Stimulated activated CD4-positive, alpha-beta T cell treated with anti-CD3 and anti-CD28 coated beads, TNF-alpha, amount 100 ng/mL, for 4 hours (primary cell): ENCODE measurements around the gene ANAPC2.

ENCODE experiments used
- DNase-seq, 3 experiments: peaks; one replicate each; pipeline ENCODE4 v3.0.0-alpha.2; 2020; ENCODE audit warnings: low read depth in 3 of 3

Gene ANAPC2

DNA sequence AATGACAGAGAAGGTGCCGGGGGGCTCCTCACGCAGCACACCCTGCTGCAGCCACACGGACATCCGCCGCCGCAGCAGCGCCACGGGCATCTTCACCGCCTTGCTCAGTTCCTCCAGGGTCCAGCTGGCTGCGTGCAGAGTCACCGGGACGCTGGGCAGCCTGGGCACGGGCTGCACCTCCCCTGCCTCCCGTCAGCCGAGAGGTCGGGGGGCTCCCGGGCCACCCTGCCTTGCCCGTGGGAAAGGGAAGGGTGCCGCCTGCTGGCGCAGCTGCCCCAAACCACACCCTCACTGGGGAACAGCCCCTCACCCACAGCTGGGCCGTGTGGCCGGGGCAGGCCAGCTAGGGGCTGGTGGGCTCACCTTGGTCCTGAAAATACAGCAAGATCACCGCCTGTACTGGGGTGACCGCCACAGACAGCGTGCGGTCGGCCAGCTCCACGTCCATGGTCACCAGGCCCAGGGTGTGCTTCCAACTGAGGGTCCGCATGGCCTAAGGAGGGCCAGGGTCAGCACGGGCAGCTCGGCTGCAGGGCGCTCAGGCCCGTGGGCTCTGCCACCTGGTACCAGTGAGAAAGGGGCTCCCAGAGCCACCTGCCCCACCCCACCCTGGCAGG lies 12.9 kb downstream of the ANAPC2 start:
- DNase-seq: no peak

DNA sequence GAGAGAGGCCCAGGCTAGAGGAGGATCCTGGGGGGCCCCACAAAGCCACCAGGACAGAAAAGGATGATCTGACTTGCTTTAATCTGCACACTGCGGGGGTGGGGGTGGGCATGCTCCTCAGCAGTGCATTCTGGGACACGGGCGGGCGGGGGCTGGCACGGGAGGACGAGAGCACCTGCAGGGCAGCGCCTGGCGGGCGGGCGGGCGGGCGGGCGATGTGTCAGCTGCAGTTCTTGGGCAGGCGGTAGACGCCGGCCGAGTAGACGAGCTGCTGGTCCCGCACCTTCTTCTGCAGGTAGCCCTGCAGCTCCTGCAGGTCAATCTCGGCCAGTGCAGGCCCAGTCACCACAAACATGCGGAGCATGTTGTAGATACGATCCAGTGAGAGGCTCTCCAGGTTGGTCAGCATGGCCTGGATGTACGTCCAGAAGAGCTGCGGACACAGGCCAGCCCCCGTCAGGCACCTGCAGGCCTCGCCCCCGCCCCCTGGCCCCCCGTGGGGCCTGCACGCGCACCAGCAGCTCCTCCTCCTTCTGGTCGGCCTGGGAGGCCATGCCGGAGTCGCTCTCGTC lies 13.6 kb downstream of the ANAPC2 start:
- no peak for DNase-seq

DNA sequence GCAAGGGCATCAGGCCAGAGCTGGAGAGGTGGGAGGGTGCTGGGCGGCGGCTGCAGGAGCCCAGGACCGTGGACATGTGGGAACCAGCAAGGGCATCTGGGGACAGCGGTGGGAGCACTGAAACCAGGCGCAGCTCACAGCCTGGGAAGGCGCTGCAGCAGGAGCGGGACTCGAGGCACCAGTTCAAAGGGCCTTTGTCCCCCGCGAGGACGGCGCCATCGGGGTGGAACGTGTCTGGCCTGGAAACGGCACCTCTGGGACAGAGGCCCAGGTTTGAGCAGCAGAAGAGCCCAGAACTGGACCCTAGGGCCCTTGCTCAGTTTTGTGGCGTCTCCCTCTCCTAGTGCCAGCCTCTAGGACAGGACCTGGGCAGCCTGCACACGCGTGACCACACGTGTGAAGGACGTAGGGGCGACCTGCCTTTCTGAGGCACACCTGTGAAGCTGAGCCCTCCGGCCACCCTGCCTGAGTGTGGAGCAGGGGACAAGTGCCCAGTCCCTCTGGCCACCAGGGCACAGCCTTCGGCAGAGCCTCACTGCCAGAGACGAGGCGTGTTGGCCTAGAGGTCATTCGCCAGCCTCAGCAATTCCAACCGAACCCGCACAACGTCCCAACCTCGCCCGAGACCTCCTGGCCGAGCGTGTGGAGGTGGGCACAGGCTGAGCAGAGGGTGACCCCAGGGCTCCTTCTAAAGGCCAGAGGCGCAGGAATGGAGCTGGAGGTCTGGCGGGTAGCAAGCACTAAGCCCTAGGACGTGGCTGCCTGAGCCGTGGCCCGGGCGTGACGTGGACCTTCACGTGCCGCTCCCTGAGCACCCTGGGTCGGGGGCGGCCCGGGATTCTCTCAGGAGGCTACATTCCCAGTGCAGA lies 14.3 kb downstream of the ANAPC2 start:
- DNase-seq: no peak

DNA sequence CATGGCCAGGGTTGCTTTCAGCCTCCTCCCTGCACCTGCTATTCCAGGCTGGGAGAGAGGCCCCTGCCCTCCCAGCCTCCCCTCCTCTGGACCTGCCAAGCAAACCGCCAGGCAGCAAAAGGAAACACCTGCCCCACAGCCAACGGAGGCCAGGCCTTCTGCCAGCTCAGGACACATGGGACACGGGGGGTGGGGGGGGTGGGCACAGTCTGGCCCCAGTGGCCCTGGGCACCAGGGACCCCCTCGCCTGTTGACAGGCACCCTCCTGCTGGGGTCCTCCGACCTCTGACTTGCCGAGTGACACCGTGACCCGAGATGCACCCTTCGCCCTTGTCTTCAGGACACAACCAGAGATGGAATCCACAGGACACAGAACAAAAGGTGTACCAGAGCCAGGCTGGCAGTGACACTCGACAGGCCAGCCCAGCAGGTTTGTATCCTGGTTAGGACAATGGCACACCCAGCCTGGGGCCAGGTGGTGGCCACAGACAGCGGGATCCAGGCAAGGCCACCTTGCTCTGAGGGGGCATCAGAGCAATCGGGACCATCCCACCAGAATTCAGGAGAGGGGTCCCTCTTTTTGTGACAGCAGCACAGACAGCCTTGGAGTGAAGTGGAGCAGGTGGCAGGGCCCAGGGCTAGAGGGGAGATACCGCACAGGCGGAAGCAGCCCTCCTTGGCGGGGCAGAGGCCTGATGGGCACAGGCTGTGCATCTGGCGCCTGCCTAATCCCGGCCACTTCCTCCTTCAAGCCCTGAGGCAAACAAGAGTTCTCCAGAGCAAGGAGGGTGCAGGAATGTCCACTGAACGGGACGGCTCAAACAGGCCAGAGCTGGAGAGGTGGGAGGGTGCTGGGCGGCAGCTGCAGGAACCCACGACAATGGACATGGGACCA lies 15.2 kb downstream of the ANAPC2 start:
- no peak for DNase-seq

DNA sequence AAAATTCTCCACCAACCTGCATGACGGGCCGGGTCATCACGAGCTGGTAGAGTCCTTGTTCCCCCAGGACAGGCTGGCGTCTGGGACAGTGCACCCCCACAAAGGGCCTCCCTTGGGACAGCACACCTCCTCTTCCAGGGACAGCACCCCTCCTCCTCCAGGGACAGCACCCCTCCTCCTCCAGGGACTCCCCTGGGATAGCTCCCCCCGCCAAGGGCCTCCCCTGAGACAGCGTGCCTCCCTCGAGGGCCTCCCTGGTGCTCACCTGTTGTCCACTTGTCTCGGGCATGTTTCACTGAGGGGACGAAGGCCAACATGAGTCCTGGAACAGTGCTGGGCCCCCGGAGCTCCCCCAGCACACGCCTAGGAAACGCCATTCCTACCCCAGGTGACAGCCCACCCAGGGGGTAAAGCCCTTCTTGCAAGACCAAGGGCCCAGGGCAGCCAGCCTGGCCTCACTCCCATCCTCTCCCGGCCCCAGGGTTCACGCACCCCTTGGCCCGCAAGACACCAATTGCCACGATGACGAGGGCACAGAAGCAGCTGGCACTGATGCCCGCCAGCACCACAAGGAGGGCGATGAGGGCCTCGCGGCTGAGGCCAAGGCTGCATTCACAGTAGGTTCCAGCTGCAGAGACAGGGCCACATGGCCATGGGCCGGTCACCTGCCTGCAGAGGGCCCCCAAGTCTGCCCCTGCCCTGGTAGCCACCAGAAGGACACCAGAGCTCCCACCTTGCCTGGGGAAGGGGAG lies 17.0 kb downstream of the ANAPC2 start:
- DNase-seq: no peak

DNA sequence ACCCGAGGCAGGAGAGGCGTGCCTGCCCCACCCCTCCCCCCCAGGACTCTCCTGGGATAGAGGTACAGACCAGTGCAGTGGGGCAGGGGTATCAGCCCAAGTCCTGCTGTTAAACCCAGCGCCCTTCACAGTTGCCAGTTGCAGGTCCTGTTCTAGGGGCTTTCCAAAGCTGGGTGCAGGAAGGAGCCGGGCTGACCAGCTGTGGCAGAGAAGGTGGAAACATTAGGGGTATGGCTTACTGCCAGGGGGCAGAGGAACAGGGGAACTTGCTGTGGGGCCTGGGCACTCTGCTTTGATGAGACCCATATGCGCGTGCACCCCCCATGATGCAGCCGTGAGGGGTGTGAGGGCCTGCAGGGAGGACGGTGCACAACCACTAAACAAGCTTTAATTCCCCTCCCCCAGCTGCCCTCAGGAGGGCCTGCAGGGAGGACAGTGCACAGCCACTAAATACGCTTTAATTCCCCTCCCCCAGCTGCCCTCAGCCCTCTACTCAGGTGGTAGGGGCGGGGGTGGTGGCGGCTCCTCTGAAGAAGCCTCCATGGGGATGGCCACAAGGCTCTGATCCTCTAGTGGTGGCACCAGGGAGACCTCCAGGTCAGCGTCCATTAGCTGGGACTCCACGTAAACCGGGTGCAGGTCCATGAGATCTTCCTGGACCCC lies 17.7 kb downstream of the ANAPC2 start:
- DNase-seq: no peak

DNA sequence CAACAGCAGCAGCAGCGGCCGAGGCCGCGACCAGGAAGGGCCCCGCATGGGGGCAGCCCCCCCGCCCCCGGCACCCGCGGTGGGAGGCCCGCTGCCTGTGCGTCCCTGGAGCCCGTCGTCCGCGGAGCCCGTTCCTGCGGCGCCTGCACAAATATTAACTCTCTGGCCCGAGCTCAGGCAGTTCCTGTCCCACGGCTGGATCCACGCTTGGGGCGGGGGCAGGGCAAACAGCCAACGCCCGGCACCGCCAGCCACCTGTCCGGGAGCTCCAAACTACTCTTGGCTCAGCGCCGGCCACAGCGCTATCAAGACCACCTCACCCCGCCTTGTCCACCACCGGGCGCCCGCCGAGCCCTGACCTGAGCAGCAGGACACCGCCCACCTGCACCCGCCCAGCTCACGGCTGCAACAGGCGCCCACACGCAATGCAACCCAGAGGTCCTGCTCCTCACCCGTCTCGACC lies 18.4 kb downstream of the ANAPC2 start, which contains the start of gene LRRC26:
Gene LRRC26, minus strand, starts transcription at position 156 of the 463 bp plus-strand sequence. Its CDS starts 108 bp downstream, at position 48.
- no peak for DNase-seq

DNA sequence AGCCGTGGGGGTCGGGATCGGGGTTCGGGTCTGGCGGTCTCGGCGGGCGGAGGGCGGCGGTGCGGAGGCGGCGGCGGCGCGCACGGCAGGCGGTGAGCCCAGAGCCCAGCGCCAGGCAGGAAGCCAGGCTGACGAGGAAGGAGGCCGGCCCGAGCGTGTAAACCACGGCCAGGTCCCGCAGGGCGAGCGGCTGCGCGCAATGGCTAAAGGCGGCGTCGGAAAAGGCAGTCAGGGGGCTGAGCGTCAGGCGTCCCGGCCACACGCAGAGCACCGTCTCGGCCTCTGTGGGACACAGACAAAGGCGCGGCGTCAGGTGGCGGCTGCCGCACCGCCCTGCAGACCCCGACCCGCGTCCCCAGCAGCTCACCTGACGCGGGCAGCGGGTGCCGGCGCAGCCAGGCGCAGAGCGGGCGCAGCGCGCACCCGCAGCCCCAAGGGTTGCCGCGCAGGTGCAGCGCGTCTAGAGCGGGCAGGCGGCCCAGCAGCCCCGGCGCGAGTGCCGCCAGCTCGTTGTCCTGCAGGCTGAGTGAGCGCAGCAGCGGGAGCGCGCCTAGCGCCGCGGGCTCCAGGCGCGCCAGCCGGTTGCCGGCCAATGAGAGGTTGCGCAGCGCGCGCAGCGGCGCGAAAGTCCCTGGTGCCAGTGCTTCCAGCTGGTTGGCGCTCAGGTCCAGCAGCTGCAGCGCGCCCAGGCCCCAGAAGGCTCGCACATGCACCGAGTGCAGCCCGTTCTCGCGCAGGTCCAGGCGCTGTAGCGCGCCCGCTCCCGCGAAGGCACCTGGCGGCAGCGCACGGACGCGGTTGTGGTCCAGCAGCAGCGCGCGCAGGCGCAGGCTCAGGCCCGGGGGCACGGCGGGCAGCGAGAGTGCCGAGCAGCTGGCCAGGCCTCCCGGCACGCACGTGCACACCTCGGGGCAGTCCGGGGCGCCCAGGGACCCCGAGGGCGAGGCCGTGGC lies 19.2 kb downstream of the ANAPC2 start:
- DNase-seq: no peak

DNA sequence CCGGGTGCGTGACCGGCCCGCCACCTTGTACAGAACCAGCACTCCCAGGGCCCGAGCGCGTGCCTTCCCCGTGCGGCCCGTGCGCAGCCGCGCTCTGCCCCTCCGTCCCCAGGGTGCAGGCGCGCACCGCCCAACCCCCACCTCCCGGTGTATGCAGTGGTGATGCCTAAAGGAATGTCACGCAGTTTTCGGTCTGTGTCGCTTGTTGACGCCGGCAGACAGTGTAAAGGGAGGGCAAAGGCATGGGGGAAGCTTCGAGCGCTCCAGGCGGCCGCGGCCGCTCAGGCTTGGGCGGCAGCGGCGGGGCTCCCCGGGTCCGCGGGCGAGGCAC lies 19.8 kb downstream of the ANAPC2 start:
- no peak for DNase-seq

DNA sequence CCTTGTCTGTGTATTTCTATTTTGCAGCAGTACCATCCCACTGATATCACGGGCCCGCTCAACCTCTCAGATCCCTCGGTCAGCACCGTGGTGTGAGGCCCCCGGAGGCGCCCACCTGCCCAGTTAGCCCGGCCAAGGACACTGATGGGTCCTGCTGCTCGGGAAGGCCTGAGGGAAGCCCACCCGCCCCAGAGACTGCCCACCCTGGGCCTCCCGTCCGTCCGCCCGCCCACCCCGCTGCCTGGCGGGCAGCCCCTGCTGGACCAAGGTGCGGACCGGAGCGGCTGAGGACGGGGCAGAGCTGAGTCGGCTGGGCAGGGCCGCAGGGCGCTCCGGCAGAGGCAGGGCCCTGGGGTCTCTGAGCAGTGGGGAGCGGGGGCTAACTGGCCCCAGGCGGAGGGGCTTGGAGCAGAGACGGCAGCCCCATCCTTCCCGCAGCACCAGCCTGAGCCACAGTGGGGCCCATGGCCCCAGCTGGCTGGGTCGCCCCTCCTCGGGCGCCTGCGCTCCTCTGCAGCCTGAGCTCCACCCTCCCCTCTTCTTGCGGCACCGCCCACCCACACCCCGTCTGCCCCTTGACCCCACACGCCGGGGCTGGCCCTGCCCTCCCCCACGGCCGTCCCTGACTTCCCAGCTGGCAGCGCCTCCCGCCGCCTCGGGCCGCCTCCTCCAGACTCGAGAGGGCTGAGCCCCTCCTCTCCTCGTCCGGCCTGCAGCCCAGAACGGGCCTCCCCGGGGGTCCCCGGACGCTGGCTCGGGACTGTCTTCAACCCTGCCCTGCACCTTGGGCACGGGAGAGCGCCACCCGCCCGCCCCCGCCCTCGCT lies 20.4 kb downstream of the ANAPC2 start:
- no peak for DNase-seq

DNA sequence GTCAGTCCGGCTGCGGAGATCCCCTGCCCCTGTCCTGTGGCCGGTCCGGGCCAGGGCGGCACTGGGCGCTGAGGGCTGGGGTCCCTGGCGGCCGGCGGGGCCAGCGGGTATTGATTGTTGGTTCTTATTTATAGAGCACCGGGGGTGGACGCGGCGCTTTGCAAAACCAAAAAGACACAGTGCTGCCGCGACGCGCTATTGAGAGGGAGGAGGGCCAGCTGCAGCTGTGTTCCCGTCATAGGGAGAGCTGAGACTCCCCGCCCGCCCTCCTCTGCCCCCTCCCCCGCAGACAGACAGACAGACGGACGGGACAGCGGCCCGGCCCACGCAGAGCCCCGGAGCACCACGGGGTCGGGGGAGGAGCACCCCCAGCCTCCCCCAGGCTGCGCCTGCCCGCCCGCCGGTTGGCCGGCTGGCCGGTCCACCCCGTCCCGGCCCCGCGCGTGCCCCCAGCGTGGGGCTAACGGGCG lies 21.0 kb downstream of the ANAPC2 start:
- DNase-seq: no peak

DNA sequence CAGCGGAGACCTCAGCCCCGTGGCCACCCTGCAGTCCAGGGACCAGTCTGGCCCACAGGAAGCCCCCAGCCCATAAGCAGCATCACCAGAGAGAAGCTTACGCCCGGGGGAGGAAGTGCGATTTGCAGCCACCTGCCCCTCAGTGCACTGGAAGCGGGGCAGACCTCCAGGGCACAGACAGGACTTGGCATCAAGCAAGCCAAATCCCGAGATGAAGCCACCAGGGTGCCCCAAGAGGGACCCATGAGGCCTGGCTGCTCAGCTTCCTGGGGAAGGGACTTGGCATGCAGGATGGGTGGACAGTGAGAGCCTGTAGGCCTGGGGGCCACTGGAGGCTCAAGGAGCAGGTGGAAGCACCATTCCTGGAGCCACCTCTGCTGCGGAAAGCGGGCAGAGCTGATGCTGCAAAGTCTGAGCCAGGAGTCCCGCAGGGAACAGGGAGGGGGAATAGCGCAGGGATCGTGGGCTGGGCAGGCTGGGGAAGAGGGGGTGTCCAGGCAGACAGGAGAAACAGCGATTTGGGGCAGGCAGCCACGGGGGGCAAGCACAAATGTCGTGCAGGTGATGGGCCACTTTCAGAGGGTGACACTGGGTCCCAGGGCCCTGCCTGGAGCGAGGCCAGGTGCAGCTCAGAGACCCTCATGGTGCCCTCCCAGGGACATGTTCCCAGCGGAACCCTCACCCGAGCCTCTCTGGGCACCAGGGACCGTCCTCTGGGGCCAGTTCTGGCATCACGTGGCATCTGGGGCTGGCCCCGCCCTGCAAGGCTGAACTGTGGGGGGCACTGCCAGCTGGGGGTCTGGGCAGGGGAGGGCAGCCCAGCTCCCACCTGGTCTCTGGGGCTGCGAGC lies 21.8 kb downstream of the ANAPC2 start:
- no peak for DNase-seq

DNA sequence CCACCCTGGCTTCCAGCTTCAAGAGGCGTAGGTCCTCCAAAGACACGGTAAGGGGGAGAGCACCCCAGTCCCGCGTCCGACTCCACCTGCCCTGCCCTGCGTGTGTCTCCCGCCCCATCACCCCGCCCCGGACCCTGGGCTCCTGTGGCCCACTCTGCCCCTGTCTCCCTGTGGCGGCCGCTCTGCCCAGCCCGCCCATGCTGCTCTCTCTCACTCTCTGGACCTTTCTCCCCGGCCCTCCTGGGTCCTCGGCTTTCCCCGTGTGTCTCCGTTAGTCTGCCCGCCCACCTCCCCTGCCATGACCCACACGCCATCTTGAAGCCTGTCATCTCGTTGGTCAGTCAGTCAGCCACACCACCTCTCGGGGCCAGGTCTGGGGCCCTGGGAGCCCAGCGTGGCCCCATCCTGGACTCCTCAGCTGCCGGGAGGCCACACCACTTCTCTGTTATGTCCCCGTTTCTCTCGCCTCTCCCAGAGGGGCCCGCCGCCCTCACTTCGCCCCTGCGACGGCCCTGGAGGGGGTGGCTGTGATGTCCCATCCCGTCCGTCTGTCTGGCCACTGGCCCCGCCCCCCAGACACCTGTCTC lies 23.0 kb downstream of the ANAPC2 start:
- DNase-seq: no peak

DNA sequence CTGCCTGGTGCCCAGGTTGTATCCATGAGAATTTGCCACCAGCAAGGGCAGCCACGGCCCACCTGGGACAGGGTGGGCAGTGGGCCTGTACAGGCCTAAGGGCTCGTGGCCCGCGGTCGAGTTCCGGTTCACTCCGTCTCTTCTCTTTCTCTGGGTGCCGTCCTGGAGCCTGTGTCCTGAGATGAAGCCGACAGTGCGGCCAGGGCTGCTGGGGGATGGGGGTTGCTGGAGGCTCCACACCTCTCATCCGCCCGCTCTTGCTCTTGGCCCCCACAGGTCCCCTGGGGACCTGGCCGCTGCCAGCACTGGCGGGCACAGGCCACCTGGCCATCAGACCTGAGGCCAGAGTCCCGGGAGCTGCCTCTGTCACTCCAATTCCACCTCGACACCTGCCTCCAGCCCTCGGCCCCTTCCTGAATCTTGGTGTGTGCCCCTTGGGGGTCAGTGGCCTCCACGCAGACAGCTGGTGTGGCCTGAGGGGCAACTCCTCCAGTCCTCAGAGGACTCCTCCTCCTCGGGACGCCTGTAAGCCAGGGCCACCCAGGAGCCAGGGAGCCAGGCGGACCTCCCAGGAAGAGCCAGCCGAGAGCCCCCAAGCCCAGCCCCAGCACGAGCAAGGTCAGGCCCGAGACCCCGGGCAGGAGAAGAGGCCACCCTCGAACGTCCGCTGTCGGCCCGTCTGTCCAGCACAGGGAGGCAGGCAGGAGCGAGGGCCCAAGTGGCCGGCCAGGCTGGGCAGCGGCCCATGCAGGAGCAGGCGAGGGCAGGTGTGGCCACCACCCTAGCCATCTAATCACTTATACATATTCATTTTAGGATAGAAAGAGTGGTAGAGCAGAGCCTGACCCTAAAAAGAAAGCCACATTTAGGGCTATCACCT lies 23.8 kb downstream of the ANAPC2 start:
- DNase-seq: no peak

DNA sequence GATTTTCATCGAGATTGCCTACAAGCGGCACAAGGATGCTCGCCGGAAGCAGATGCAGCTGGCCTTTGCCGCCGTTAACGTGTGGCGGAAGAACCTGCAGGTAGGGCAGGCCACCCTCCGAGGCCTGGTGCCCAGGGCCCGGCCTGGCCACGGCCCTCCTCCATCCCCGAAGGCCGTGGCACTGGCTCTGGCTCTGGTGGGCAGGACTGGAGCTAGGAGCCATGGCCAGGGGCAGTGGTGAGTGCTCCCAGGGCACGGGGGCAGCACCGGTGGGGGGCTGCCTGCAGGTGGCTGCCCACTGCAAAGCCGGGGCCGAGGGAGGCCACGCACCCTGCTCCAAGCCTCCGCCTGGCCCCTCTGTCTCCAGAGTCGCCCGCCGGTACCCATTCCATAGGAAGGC lies 24.6 kb downstream of the ANAPC2 start:
- DNase-seq: no peak

DNA sequence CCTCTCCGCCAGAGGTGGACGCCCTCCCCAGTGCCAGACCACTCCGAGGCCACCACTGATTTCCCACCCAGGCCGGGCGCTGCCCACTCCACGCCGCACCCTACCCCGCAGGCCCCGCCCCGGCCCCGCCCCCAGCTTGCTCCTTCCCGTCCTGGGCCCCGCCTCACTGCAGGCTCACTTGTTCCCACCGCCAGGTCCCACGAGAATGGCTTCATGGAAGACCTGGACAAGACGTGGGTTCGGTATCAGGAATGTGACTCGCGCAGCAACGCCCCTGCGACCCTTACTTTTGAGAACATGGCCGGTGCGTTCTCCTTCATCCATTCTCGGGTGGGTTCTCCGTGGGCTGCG lies 25.0 kb downstream of the ANAPC2 start:
- no peak for DNase-seq
